Trophoblast cell (in vitro differentiated cells and primary cell): ENCODE results near the gene NPY4R2.
A peak's percentile ranks its signal among the peaks of the same experiment; 100 is the strongest.
"Not testable (repeated sequence)": the region's sequence is repeated elsewhere in the genome, so short reads cannot be mapped to it uniquely, and the experiment has no call there.

Experiments
- DNase-seq, 2 donors: peaks; one replicate each; pipeline ENCODE4 v3.0.0-alpha.2; 2016
- H2AFZ ChIP-seq: 2 replicates; pipeline ENCODE4 v1.6.1; 2013; ENCODE audit warnings: low read length, moderate library complexity, mild to moderate bottlenecking; ENCODE audit not compliant: insufficient read depth, poor library complexity
- H2AK5ac ChIP-seq: 2 replicates; pipeline ENCODE4 v1.6.1; 2013; ENCODE audit warnings: mild to moderate bottlenecking, low read length
- H2BK120ac ChIP-seq: 2 replicates; pipeline ENCODE4 v1.6.1; 2013; ENCODE audit warnings: low read length, mild to moderate bottlenecking, moderate library complexity; ENCODE audit not compliant: insufficient read depth, poor library complexity
- H2BK12ac ChIP-seq: 2 replicates; pipeline ENCODE4 v1.6.1; 2013; ENCODE audit warnings: mild to moderate bottlenecking, low read length, moderate library complexity
- H2BK5ac ChIP-seq: 2 replicates; pipeline ENCODE4 v1.6.1; 2013; ENCODE audit warnings: low read length, low read depth, moderate library complexity, mild to moderate bottlenecking; ENCODE audit not compliant: poor library complexity
- H3K14ac ChIP-seq: 2 replicates; pipeline ENCODE4 v1.6.1; 2013; ENCODE audit warnings: mild to moderate bottlenecking, low read length
- H3K18ac ChIP-seq: 2 replicates; pipeline ENCODE4 v1.6.1; 2013; ENCODE audit warnings: mild to moderate bottlenecking, low read length
- H3K23ac ChIP-seq: 2 replicates; pipeline ENCODE4 v1.6.1; 2013; ENCODE audit warnings: low read length
- H3K27ac ChIP-seq: 2 replicates; pipeline ENCODE4 v1.5.1; 2013; ENCODE audit warnings: low read depth, mild to moderate bottlenecking, inconsistent platforms, low read length, moderate library complexity
- H3K27me3 ChIP-seq: 2 replicates; pipeline ENCODE4 v1.6.1; 2013; ENCODE audit warnings: inconsistent platforms, mild to moderate bottlenecking, low read length, moderate library complexity; ENCODE audit not compliant: insufficient read depth
- H3K36me3 ChIP-seq, 2 experiments: 1 replicate in 1 of 2; 2 replicates in 1 of 2; pipeline ENCODE4 v1.6.1; 2013; ENCODE audit warnings: low read length in 2 of 2, mild to moderate bottlenecking in 2 of 2, moderate library complexity in 1 of 2; ENCODE audit not compliant: insufficient read depth in 2 of 2, control insufficient read depth in 1 of 2
- H3K4ac ChIP-seq: 2 replicates; pipeline ENCODE4 v1.6.1; 2013; ENCODE audit warnings: low read depth, mild to moderate bottlenecking, low read length, moderate library complexity
- H3K4me1 ChIP-seq, 2 experiments: 1 replicate in 1 of 2; 2 replicates in 1 of 2; pipeline ENCODE4 v1.6.1; 2013; ENCODE audit warnings: low read length in 2 of 2, mild to moderate bottlenecking in 2 of 2, moderate library complexity in 1 of 2; ENCODE audit not compliant: insufficient read depth in 2 of 2, control insufficient read depth in 1 of 2
- H3K4me2 ChIP-seq: 2 replicates; pipeline ENCODE4 v1.6.1; 2013; ENCODE audit warnings: inconsistent platforms, mild to moderate bottlenecking, low read length, moderate library complexity
- H3K4me3 ChIP-seq: 2 replicates; pipeline ENCODE4 v1.5.1; 2013; ENCODE audit warnings: mild to moderate bottlenecking, low read depth, low read length, inconsistent platforms
- H3K79me1 ChIP-seq: one replicate; pipeline ENCODE4 v1.6.1; 2013; ENCODE audit warnings: low read length
- H3K79me2 ChIP-seq: 2 replicates; pipeline ENCODE4 v1.6.1; 2013; ENCODE audit warnings: low read length, mild to moderate bottlenecking; ENCODE audit not compliant: control insufficient read depth, insufficient read depth, poor library complexity
- H3K9ac ChIP-seq: 2 replicates; pipeline ENCODE4 v1.6.1; 2013; ENCODE audit warnings: mild to moderate bottlenecking, low read length
- H3K9me3 ChIP-seq: 2 replicates; pipeline ENCODE4 v1.6.1; 2013; ENCODE audit warnings: low read depth, mild to moderate bottlenecking, control low read depth, inconsistent platforms, low read length; ENCODE audit not compliant: insufficient read depth
- H4K12ac ChIP-seq: 2 replicates; pipeline ENCODE4 v1.6.1; 2013; ENCODE audit warnings: low read depth, mild to moderate bottlenecking, low read length, moderate library complexity
- H4K8ac ChIP-seq: 2 replicates; pipeline ENCODE4 v1.6.1; 2013; ENCODE audit warnings: low read depth, mild to moderate bottlenecking, low read length, moderate library complexity
- H4K91ac ChIP-seq: one replicate; pipeline ENCODE4 v1.6.1; 2013; ENCODE audit warnings: low read depth, mild to moderate bottlenecking, low read length, moderate library complexity
- WGBS: extraction: QIAGEN DNeasy Blood & Tissue Kit; methylation state at CpG from one replicate; pipeline ENCODE4 v1.1.7; 2013; ENCODE audit warnings: missing lambda C conversion rate; ENCODE audit not compliant: insufficient read length, insufficient coverage; ENCODE audit errors: extremely low coverage; 5-methylcytosine and 5-hydroxymethylcytosine counted together

NPY4R2 gene

DNA sequence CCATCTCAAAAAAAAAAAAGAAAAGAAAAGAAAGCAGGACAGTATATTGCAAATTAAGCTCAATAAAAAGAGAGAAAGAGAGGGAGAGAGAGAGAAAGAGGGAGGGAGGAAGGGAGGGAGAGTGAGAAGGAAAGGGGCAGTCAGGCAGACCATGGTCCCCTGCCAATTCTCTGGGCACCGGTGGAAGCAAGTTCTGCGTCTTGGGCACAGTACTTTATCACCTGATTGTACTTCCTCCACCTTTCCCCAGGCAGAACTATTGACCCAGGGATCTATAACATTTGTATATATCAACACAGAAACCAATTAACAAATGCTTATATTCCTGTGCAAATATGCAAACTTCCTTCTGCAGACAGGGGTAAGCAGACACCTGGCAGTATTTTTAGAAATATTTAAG lies 22.4 kb downstream of the NPY4R2 start:
- not testable (repeated sequence) for H4K91ac ChIP-seq, H3K4me2 ChIP-seq, H2AFZ ChIP-seq, H3K27me3 ChIP-seq, H2BK120ac ChIP-seq, H3K23ac ChIP-seq, H3K79me2 ChIP-seq, H3K4me1 ChIP-seq, H3K4me3 ChIP-seq, H3K4ac ChIP-seq, DNase-seq, H3K18ac ChIP-seq, H3K9me3 ChIP-seq, H3K79me1 ChIP-seq, H3K14ac ChIP-seq, H3K36me3 ChIP-seq, H2AK5ac ChIP-seq, H3K27ac ChIP-seq, H4K8ac ChIP-seq, H2BK5ac ChIP-seq, H4K12ac ChIP-seq, H3K9ac ChIP-seq, H2BK12ac ChIP-seq
- WGBS, result no CpG with 5 or more reads among the region's 2 CpGs

DNA sequence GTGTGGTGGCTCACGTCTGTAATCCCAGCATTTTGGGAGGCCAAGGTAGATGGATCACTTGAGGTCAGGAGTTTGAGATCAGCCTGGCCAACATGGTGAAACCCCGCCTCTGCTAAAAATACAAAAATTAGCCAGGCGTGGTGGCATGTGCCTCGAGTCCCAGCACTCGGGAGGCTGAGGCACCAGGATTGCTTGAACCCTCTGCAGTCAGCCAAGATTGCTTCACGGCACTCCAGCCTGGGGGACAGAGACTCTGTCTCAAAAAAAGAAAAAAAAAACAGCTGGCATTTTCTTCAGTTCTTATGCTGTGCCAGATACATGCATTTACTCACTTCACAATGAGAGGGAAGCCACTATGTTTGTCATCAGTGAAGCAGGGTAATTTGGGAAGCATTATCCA lies 22.9 kb downstream of the NPY4R2 start:
- not testable (repeated sequence) for H2BK5ac ChIP-seq, H2BK12ac ChIP-seq, H3K23ac ChIP-seq, H3K9me3 ChIP-seq, H2AK5ac ChIP-seq, H3K4ac ChIP-seq, H3K79me2 ChIP-seq, H3K9ac ChIP-seq, H3K79me1 ChIP-seq, H4K12ac ChIP-seq, H3K27ac ChIP-seq, H4K91ac ChIP-seq, H3K27me3 ChIP-seq, H3K14ac ChIP-seq, H3K18ac ChIP-seq, H2AFZ ChIP-seq, H3K4me1 ChIP-seq, H2BK120ac ChIP-seq, H3K4me2 ChIP-seq, H4K8ac ChIP-seq, H3K4me3 ChIP-seq, H3K36me3 ChIP-seq
- peak in 1 of 2 donors; percentile 13 for DNase-seq
- no CpG with 5 or more reads among the region's 6 CpGs for WGBS

DNA sequence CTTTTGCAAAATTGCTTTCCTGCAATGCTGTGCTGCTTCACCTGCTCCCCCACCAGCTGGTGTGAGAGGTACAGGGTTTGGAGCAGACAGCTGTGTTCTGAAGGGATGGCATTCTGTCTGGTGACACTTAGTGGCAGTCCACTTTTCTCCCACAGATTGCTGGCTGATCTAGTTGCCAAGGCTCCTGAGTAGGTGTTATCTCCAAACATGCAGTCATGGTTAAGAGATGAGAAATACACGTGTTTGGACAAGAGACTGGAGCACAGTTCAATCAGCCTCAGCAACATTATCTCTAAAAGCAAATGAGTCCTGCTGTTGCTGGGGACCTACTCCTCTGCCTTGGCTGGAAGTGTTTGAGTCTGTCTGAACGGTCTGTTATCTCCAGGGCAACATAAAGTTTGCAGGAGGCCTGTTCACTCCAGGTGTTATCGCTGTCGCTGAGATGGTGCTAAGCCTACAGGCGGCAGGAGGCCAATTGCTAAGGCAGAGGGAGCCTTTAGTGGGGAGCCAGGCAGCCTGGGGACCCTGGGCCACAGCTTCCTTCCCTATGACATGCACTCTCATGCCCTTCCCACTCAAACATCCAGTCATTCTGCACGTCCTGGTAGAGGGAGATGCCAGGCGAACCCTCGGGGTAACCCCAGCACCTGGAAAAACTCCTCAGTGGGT lies 24.0 kb downstream of the NPY4R2 start:
- H3K79me1 ChIP-seq, H2BK5ac ChIP-seq, H3K4me2 ChIP-seq, H2AK5ac ChIP-seq, H3K18ac ChIP-seq, H3K27ac ChIP-seq, H3K79me2 ChIP-seq, H3K23ac ChIP-seq, H3K4ac ChIP-seq, H3K9me3 ChIP-seq, H2AFZ ChIP-seq, H4K12ac ChIP-seq, H2BK120ac ChIP-seq, H3K4me1 ChIP-seq, H3K36me3 ChIP-seq, H3K27me3 ChIP-seq, H3K4me3 ChIP-seq, H4K8ac ChIP-seq, H2BK12ac ChIP-seq, H4K91ac ChIP-seq, H3K9ac ChIP-seq, H3K14ac ChIP-seq: not testable (repeated sequence)
- DNase-seq, result peak; percentile 73 to 80
- no CpG with 5 or more reads among the region's 8 CpGs for WGBS

DNA sequence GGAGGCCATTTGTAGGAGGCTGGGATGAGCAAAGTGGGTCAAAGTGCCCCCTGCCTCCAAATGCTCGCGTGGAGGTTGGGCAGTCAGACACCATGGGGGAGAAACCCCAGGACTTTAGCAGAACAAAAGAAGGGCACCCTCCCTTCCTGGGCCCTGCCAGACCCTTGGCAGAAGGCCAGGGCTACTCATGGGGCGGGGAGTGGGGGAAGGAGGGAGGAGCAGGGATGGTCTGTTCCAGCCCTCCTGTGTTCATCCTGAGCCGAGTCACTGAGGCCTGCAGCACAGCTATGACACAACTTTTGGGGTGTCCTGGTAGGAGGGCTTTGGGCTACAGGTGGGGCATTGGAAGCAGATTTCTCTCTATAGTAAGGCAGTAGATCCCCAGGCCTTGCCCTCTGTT lies 24.9 kb downstream of the NPY4R2 start:
- not testable (repeated sequence) for H3K9ac ChIP-seq, H3K23ac ChIP-seq, H4K91ac ChIP-seq, H3K36me3 ChIP-seq, H3K4me2 ChIP-seq, DNase-seq, H3K9me3 ChIP-seq, H3K27me3 ChIP-seq, H3K18ac ChIP-seq, H3K27ac ChIP-seq, H4K12ac ChIP-seq, H3K4me1 ChIP-seq, H2AFZ ChIP-seq, H3K79me1 ChIP-seq, H3K4ac ChIP-seq, H2AK5ac ChIP-seq, H3K4me3 ChIP-seq, H2BK12ac ChIP-seq, H3K14ac ChIP-seq, H4K8ac ChIP-seq, H2BK5ac ChIP-seq, H2BK120ac ChIP-seq, H3K79me2 ChIP-seq
- WGBS, result no CpG with 5 or more reads among the region's 4 CpGs
